Endothelial cell (in vitro differentiated cells): ENCODE measurements around the gene HOXB3. TPM values are rescaled to one million over a fixed set of nuclear protein-coding genes. Genes with fewer than 3 reads are reported as not detected.

Experiments used
- DNase-seq: peaks from one replicate; pipeline ENCODE4 v3.0.0; 2021; ENCODE audit warnings: low spot score
- H3K27ac Mint-ChIP-seq: one replicate; pipeline ENCODE4 v1.8.0; 2021; ENCODE audit warnings: mixed read lengths, inconsistent platforms; ENCODE audit not compliant: unreplicated experiment
- H3K27me3 Mint-ChIP-seq: one replicate; pipeline ENCODE4 v1.8.0; 2021; ENCODE audit warnings: mild to moderate bottlenecking, moderate library complexity, mixed read lengths, inconsistent platforms; ENCODE audit not compliant: unreplicated experiment
- H3K36me3 Mint-ChIP-seq: one replicate; pipeline ENCODE4 v1.8.0; 2021; ENCODE audit warnings: mild to moderate bottlenecking, low read depth, mixed read lengths, inconsistent platforms; ENCODE audit not compliant: unreplicated experiment
- H3K4me1 Mint-ChIP-seq: one replicate; pipeline ENCODE4 v1.8.0; 2021; ENCODE audit warnings: mild to moderate bottlenecking, mixed read lengths, inconsistent platforms; ENCODE audit not compliant: unreplicated experiment
- H3K4me3 Mint-ChIP-seq: one replicate; pipeline ENCODE4 v1.8.0; 2021; ENCODE audit warnings: mild to moderate bottlenecking, mixed read lengths, inconsistent platforms; ENCODE audit not compliant: unreplicated experiment
- H3K9me3 Mint-ChIP-seq: one replicate; pipeline ENCODE4 v1.8.0; 2021; ENCODE audit warnings: mixed read lengths, inconsistent platforms; ENCODE audit not compliant: unreplicated experiment
- CTCF ChIP-seq: fragments of 200-600 bp; sonication (generic); IDR thresholded peaks from one replicate; pipeline ENCODE4 v1.5.0; 2021; ENCODE audit warnings: antibody characterized with exemption; ENCODE audit not compliant: unreplicated experiment
- total RNA-seq: library from RNA; stranded (reverse); fragmentation: NEBNext Ultra II Directional; extraction: Animal tissue kit (Norgen Biotek cat#: 25700); gene quantifications from one replicate; pipeline ENCODE4 v1.2.1, GENCODE V29; 2021; ENCODE audit not compliant: unreplicated experiment

HOXB3 gene
- total RNA-seq, 1 donor from 2014 or later = 17.7 TPM

DNA sequence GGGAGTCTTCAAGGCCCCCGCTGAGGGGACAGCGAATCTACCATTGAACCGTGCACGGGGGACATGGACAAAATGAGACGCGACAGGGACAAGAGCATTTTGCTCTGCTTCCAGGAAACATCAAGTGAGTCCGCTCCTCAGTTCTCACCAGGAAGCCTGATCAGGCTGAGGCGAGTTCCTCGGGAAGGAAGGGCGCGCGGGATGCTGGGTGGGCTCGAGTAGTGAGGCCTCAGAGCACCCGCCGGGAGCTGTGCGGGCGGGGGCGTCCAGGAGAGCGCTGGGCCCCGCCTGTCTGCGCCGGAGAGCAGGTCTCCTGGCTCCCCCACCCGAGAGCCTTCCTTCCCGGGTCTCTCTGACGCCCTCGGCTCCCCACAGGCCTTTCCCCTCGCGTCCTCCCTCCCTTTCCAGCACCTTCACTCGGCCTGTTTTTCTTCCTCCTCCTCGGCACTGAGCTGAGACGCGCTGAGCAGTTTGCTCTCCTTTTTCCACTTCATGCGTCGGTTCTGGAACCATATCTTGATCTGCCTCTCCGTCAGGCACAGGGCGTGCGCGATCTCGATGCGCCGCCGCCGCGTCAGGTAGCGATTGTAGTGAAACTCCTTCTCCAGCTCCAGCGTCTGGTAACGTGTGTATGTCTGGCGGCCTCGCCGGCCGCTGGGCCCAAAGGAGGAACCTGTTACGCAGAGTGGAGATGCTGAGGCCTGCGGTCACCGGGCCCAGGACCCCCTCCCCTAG lies 6.1 kb upstream of the HOXB3 start:
- Mint-ChIP-seq H3K27ac (no peak overlapping the region), H3K9me3 (no peaks in the 10 kb centered on the region), H3K27me3 (peaks cover 53% of the 10 kb centered on the region), H3K4me3 (peak overlapping the region; percentile 77), H3K4me1 (peaks cover 55% of the 10 kb centered on the region), H3K36me3 (no peaks in the 10 kb centered on the region)
- no peak for DNase-seq
- no peak for TF ChIP-seq CTCF

DNA sequence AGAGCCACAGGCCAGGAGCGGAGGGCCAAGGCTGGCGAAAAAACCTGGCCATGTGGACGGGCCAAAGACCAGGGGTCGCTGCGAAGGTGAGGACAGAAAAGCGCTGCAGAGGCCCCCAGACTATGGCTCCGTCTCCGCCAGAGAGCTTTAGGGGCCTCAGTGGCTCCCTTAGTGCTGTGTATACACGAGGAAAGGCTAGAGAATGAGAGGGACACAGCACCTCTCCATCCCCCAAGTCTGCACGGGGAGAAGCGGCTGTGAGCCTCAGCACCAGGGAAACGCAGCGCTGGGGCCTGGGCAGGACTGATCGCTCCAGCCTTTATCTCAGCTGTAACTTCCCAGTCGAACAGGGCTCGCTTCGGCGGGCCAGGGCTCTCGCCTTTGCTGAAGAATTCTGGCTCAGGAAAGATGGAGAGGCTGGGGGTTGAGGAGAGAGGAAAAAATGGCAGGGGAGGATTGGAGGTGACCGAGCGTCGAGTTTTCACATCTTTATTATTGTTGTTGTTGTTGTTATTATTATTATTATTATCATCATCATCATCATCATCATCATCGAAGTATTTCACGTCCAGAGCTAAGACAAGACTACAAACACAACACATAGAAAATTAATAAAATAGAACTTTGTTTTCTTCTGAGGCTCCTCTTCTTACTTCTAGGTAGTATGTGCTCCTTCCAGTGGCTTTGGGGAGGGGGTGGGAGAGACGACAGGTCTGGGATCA lies 5.4 kb upstream of the HOXB3 start:
- DNase-seq = no peak
- no peak for TF ChIP-seq CTCF
- H3K9me3 Mint-ChIP-seq = no peaks in the 10 kb centered on the region
- H3K27me3 Mint-ChIP-seq = peaks cover 47% of the 10 kb centered on the region
- H3K27ac Mint-ChIP-seq = no peak overlapping the region
- H3K4me3 Mint-ChIP-seq = peak overlapping the region; percentile 72
- H3K4me1 Mint-ChIP-seq = peaks cover 55% of the 10 kb centered on the region
- H3K36me3 Mint-ChIP-seq = no peaks in the 10 kb centered on the region

DNA sequence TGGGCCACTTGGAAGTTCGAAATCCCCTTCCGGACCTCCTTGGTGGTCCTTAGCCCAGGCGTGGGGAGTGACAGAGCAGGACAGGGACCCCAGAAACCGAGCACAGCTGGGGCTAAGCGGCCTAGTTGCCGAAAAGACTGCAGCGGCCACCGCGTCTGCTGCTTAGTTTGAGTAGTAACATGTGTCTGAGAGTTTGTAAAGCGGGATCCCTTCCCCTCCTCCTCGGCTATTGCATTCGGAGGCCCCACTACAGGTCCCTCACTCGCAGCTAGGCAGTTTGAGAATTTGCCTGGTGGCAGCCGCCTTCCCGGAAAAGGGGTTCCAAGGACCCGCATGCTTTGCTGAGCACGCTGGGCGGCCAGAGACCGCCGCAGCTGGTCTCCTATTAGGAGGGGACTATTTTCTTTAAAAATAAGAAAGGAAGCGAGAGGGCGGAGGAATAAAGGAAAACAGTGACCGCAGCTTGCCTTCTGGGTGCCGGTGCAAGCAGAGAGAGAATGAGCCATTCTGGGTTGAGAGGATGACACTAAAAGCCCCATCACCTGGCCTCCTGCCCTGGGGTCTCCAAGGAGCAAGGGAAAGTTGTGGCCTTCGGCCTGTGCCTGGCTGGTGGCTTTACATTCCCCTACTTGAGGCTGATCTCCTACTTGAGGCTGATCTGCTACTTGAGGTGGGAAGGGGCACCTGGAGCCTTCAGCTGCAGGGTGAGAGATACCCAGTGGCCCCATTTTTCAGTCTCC lies 4.7 kb upstream of the HOXB3 start:
- no peak for TF ChIP-seq CTCF
- H3K9me3 Mint-ChIP-seq = no peaks in the 10 kb centered on the region
- H3K27ac Mint-ChIP-seq = no peak overlapping the region
- no peak for DNase-seq
- peaks cover 47% of the 10 kb centered on the region for H3K27me3 Mint-ChIP-seq
- peak overlapping the region; percentile 51 for H3K4me3 Mint-ChIP-seq
- H3K36me3 Mint-ChIP-seq = no peaks in the 10 kb centered on the region
- H3K4me1 Mint-ChIP-seq = peaks cover 59% of the 10 kb centered on the region

DNA sequence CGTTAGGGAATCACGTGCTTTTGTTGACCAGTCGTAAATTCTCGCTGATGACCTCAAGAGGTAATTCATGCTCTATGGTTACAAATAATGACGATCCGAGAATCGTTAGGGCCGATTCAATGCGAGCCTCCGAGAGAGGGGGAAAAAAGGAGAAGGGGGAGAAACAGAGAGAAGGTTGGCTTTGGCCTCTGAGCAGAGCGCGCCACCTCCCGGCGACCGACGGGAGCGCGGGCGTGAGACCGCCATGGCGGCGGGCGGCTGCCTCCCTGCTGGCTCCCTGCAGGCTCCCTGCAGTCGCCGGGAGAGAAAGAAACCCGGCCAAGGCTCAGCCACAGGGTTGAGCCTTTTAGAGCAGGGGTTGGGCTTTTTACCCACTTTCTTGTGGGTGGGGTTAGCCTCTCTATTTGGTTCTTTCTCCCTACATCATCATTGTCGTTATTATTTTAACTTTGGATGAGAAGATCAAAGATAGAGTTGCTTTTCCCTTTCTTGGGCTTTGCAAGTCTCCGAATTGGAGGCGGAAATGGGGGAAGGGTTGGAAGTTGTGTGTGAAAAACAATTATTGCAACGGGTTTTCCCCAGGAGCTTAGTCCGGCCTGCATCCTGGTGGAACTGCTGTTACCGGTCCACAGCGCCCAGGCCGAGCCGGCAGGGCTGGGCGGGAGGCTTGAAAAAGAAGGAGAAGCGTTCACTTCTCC lies 3.9 kb upstream of the HOXB3 start:
- Mint-ChIP-seq H3K27me3 (peaks cover 41% of the 10 kb centered on the region), H3K36me3 (no peaks in the 10 kb centered on the region), H3K4me3 (peak overlapping the region; percentile 82), H3K9me3 (no peaks in the 10 kb centered on the region), H3K4me1 (peaks cover 60% of the 10 kb centered on the region), H3K27ac (no peak overlapping the region)
- peak; percentile 89 for TF ChIP-seq CTCF
- peak; percentile 95 for DNase-seq
